ENCODE data around the gene GNAS. TPM values are rescaled to one million over a fixed set of nuclear protein-coding genes. Genes with fewer than 3 reads are reported as not detected.

GNAS gene
- total RNA-seq (1,389 TPM), polyA plus RNA-seq (ENCODE audit: insufficient read depth in 1 of 8, insufficient read length in 8 of 8, low replicate concordance in 1 of 8) (1,000 to 10,000 TPM; 3,001 to 3,620 (median 3,162) TPM)
- long read RNA-seq, donor 1, full-length matches to known transcripts: 312 of 1,150 reads
- long read RNA-seq, donor 1, partial matches to known transcripts: 764 of 1,150 reads
- long read RNA-seq, donor 1, other reads (novel, unspliced or antisense): 74 of 1,150 reads
- long read RNA-seq, donor 2, full-length matches to known transcripts: 61 of 228 reads
- long read RNA-seq, donor 2, partial matches to known transcripts: 150 of 228 reads
- long read RNA-seq, donor 2, other reads (novel, unspliced or antisense): 17 of 228 reads
- long read RNA-seq, donor 3, full-length matches to known transcripts: 749 of 2,423 reads
- long read RNA-seq, donor 3, partial matches to known transcripts: 1,410 of 2,423 reads
- long read RNA-seq, donor 3, other reads (novel, unspliced or antisense): 264 of 2,423 reads
- long read RNA-seq, donor 4, full-length matches to known transcripts: 537 of 1,148 reads
- long read RNA-seq, donor 4, partial matches to known transcripts: 611 of 1,148 reads
- long read RNA-seq, donor 4, other reads (novel, unspliced or antisense): 0 of 1,148 reads
- long read RNA-seq, donor 5, full-length matches to known transcripts: 1,181 of 4,447 reads
- long read RNA-seq, donor 5, partial matches to known transcripts: 2,967 of 4,447 reads
- long read RNA-seq, donor 5, other reads (novel, unspliced or antisense): 299 of 4,447 reads
- long read RNA-seq, donor 6, full-length matches to known transcripts: 858 of 2,856 reads
- long read RNA-seq, donor 6, partial matches to known transcripts: 1,769 of 2,856 reads
- long read RNA-seq, donor 6, other reads (novel, unspliced or antisense): 229 of 2,856 reads
- long read RNA-seq, donor 7, full-length matches to known transcripts: 610 of 2,766 reads
- long read RNA-seq, donor 7, partial matches to known transcripts: 1,998 of 2,766 reads
- long read RNA-seq, donor 7, other reads (novel, unspliced or antisense): 158 of 2,766 reads
- long read RNA-seq, donor 8, full-length matches to known transcripts: 422 of 1,708 reads
- long read RNA-seq, donor 8, partial matches to known transcripts: 1,183 of 1,708 reads
- long read RNA-seq, donor 8, other reads (novel, unspliced or antisense): 103 of 1,708 reads
- long read RNA-seq, donor 9, full-length matches to known transcripts: 577 of 2,305 reads
- long read RNA-seq, donor 9, partial matches to known transcripts: 1,598 of 2,305 reads
- long read RNA-seq, donor 9, other reads (novel, unspliced or antisense): 130 of 2,305 reads
- long read RNA-seq, donor 10, full-length matches to known transcripts: 735 of 1,860 reads
- long read RNA-seq, donor 10, partial matches to known transcripts: 932 of 1,860 reads
- long read RNA-seq, donor 10, other reads (novel, unspliced or antisense): 193 of 1,860 reads
- long read RNA-seq, donor 11, full-length matches to known transcripts: 599 of 2,454 reads
- long read RNA-seq, donor 11, partial matches to known transcripts: 1,625 of 2,454 reads
- long read RNA-seq, donor 11, other reads (novel, unspliced or antisense): 230 of 2,454 reads

GRCh38 chr20:58852543-58853271, at the start of gene GNAS:
Gene GNAS, plus strand, starts transcription at chr20:58852716.
- Histone ChIP-seq H3K36me3 (ENCODE audit: control insufficient read depth, insufficient read depth, low read length) (peaks cover 19% of the 10 kb centered on the region), H3K4me1 (ENCODE audit: control insufficient read depth, insufficient read depth, low read length) (peaks cover 32% of the 10 kb centered on the region), H3K27me3 (ENCODE audit: control insufficient read depth, insufficient read depth, low read length) (peaks cover 62% of the 10 kb centered on the region), H3K9me3 (replicated peaks; ENCODE audit: control insufficient read depth, low read depth, low read length) (peaks cover 3% of the 10 kb centered on the region), H3K27ac (ENCODE audit: low read length) (peak within 1 kb of the TSS; percentile 69), H3K4me3 (ENCODE audit: low read length) (peak within 1 kb of the TSS; percentile 53)
- 29% methylated on average over 28 of the region's 35 CpGs for WGBS (ENCODE audit: insufficient coverage)
- DNase-seq: peak; percentile 84

- no peak for DNase-seq
- H3K9me3 ChIP-seq (replicated peaks; ENCODE audit: control insufficient read depth, low read depth, low read length): no peaks in the 10 kb centered on the region
- no peak overlapping the region for H3K4me3 ChIP-seq (ENCODE audit: low read length)
- no peaks in the 10 kb centered on the region for H3K36me3 ChIP-seq (ENCODE audit: control insufficient read depth, insufficient read depth, low read length)
- WGBS (ENCODE audit: insufficient coverage): 96% methylated on average over 5 of the region's 18 CpGs
- no peak overlapping the region for H3K27ac ChIP-seq (ENCODE audit: low read length)
- H3K27me3 ChIP-seq (ENCODE audit: control insufficient read depth, insufficient read depth, low read length): peaks cover 2% of the 10 kb centered on the region
- peaks cover 4% of the 10 kb centered on the region for H3K4me1 ChIP-seq (ENCODE audit: control insufficient read depth, insufficient read depth, low read length)
Observed at GRCh38 chr20:58803533-58803932, 49.0 kb upstream of the GNAS start.

GRCh38 chr20:58807801-58808200, 44.7 kb upstream of the GNAS start:
- Histone ChIP-seq H3K4me1 (ENCODE audit: control insufficient read depth, insufficient read depth, low read length) (no peaks in the 10 kb centered on the region), H3K36me3 (ENCODE audit: control insufficient read depth, insufficient read depth, low read length) (no peaks in the 10 kb centered on the region), H3K27ac (ENCODE audit: low read length) (no peak overlapping the region), H3K9me3 (replicated peaks; ENCODE audit: control insufficient read depth, low read depth, low read length) (no peaks in the 10 kb centered on the region), H3K4me3 (ENCODE audit: low read length) (no peak overlapping the region), H3K27me3 (ENCODE audit: control insufficient read depth, insufficient read depth, low read length) (peaks cover 6% of the 10 kb centered on the region)
- WGBS (ENCODE audit: insufficient coverage): 80% methylated on average over 7 of the region's 11 CpGs
- DNase-seq: no peak

- Histone ChIP-seq H3K9me3 (replicated peaks; ENCODE audit: control insufficient read depth, low read depth, low read length) (no peaks in the 10 kb centered on the region), H3K4me1 (ENCODE audit: control insufficient read depth, insufficient read depth, low read length) (no peaks in the 10 kb centered on the region), H3K36me3 (ENCODE audit: control insufficient read depth, insufficient read depth, low read length) (no peaks in the 10 kb centered on the region), H3K4me3 (ENCODE audit: low read length) (no peak overlapping the region), H3K27ac (ENCODE audit: low read length) (no peak overlapping the region), H3K27me3 (ENCODE audit: control insufficient read depth, insufficient read depth, low read length) (peaks cover 6% of the 10 kb centered on the region)
- no peak for DNase-seq
- WGBS (ENCODE audit: insufficient coverage): 80% methylated on average over 12 of the region's 17 CpGs
Observed at GRCh38 chr20:58808271-58809046, 44.1 kb upstream of the GNAS start.

- Histone ChIP-seq H3K9me3 (replicated peaks; ENCODE audit: control insufficient read depth, low read depth, low read length) (no peaks in the 10 kb centered on the region), H3K27me3 (ENCODE audit: control insufficient read depth, insufficient read depth, low read length) (peaks cover 4% of the 10 kb centered on the region), H3K4me3 (ENCODE audit: low read length) (no peak overlapping the region), H3K27ac (ENCODE audit: low read length) (no peak overlapping the region), H3K36me3 (ENCODE audit: control insufficient read depth, insufficient read depth, low read length) (no peaks in the 10 kb centered on the region), H3K4me1 (ENCODE audit: control insufficient read depth, insufficient read depth, low read length) (no peaks in the 10 kb centered on the region)
- WGBS (ENCODE audit: insufficient coverage): 81% methylated on average over 16 of the region's 19 CpGs
- DNase-seq: no peak
Observed at GRCh38 chr20:58810116-58810878, 42.2 kb upstream of the GNAS start.

GRCh38 chr20:58810879-58811250, 41.7 kb upstream of the GNAS start:
- WGBS (ENCODE audit: insufficient coverage): 83% methylated on average over 5 of the region's 10 CpGs
- H3K4me1 ChIP-seq (ENCODE audit: control insufficient read depth, insufficient read depth, low read length): no peaks in the 10 kb centered on the region
- no peak overlapping the region for H3K4me3 ChIP-seq (ENCODE audit: low read length)
- no peak for DNase-seq
- no peak overlapping the region for H3K27ac ChIP-seq (ENCODE audit: low read length)
- no peaks in the 10 kb centered on the region for H3K36me3 ChIP-seq (ENCODE audit: control insufficient read depth, insufficient read depth, low read length)
- no peaks in the 10 kb centered on the region for H3K9me3 ChIP-seq (replicated peaks; ENCODE audit: control insufficient read depth, low read depth, low read length)
- H3K27me3 ChIP-seq (ENCODE audit: control insufficient read depth, insufficient read depth, low read length): peaks cover 4% of the 10 kb centered on the region

GRCh38 chr20:58811334-58811733, 41.2 kb upstream of the GNAS start:
- no peak for DNase-seq
- Histone ChIP-seq H3K36me3 (ENCODE audit: control insufficient read depth, insufficient read depth, low read length) (no peaks in the 10 kb centered on the region), H3K27me3 (ENCODE audit: control insufficient read depth, insufficient read depth, low read length) (peaks cover 4% of the 10 kb centered on the region), H3K9me3 (replicated peaks; ENCODE audit: control insufficient read depth, low read depth, low read length) (no peaks in the 10 kb centered on the region), H3K4me3 (ENCODE audit: low read length) (no peak overlapping the region), H3K27ac (ENCODE audit: low read length) (no peak overlapping the region), H3K4me1 (ENCODE audit: control insufficient read depth, insufficient read depth, low read length) (no peaks in the 10 kb centered on the region)
- WGBS (ENCODE audit: insufficient coverage): 87% methylated on average over 10 of the region's 13 CpGs

GRCh38 chr20:58813369-58813768, 39.1 kb upstream of the GNAS start:
- H3K4me1 ChIP-seq (ENCODE audit: control insufficient read depth, insufficient read depth, low read length): peaks cover 11% of the 10 kb centered on the region
- DNase-seq: no peak
- peaks cover 6% of the 10 kb centered on the region for H3K36me3 ChIP-seq (ENCODE audit: control insufficient read depth, insufficient read depth, low read length)
- peaks cover 4% of the 10 kb centered on the region for H3K27me3 ChIP-seq (ENCODE audit: control insufficient read depth, insufficient read depth, low read length)
- H3K4me3 ChIP-seq (ENCODE audit: low read length): no peak overlapping the region
- H3K27ac ChIP-seq (ENCODE audit: low read length): no peak overlapping the region
- no peaks in the 10 kb centered on the region for H3K9me3 ChIP-seq (replicated peaks; ENCODE audit: control insufficient read depth, low read depth, low read length)
- 89% methylated on average over 8 of the region's 8 CpGs for WGBS (ENCODE audit: insufficient coverage)
